ENCODE measurements around the gene PCDHA13.
"Not testable (repeated sequence)": the region's sequence is repeated elsewhere in the genome, so short reads cannot be mapped to it uniquely, and the experiment has no call there.

Gene PCDHA13

GRCh38 chr5:140881889-140882590 lies at the start of gene PCDHA13:
Gene PCDHA13 (plus strand): TSS chr5:140882124. CDS start chr5:140882269, 145 bp downstream.
- peak; percentile 10 for DNase-seq (ENCODE audit: low read depth, low spot score)

DNA sequence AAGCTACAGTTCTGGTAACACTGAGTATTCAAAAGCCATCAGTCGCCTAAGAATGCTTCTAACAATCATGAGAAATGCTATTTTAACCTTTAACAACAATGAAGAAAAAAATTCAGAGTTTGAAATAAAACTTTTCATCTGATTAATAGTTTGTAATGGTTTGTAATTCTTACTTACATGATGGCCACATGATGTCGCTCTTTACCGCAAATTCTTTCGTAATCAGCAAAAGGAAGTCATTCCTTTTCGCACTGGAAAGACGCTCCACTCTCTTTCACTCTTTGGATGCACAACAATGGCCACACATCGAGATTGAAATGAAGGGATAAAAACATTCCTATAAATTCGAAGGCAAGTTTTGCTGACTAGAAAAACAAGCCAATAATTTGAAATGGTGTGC lies 47.9 kb upstream of the PCDHA13 start, which contains the start of gene PCDHA7:
TSS of gene PCDHA7 (plus strand) at position 277 of the 400 bp plus-strand sequence. CDS start at position 392, 115 bp downstream.
- DNase-seq (ENCODE audit: low read depth, low spot score), result peak; percentile 3

- not testable (repeated sequence) for DNase-seq (ENCODE audit: low read depth, low spot score)
Measured at GRCh38 chr5:140834439-140835008, 47.4 kb upstream of the PCDHA13 start.

- DNase-seq (ENCODE audit: low read depth, low spot score), result no peak
Measured at GRCh38 chr5:140835622-140836510, 46.1 kb upstream of the PCDHA13 start.

- DNase-seq (ENCODE audit: low read depth, low spot score), result no peak
Measured at GRCh38 chr5:140840978-140841962, 40.7 kb upstream of the PCDHA13 start, which contains the start of gene PCDHA8. Gene PCDHA8 (plus strand): TSS chr5:140841187. CDS start chr5:140841322, 135 bp downstream.

DNA sequence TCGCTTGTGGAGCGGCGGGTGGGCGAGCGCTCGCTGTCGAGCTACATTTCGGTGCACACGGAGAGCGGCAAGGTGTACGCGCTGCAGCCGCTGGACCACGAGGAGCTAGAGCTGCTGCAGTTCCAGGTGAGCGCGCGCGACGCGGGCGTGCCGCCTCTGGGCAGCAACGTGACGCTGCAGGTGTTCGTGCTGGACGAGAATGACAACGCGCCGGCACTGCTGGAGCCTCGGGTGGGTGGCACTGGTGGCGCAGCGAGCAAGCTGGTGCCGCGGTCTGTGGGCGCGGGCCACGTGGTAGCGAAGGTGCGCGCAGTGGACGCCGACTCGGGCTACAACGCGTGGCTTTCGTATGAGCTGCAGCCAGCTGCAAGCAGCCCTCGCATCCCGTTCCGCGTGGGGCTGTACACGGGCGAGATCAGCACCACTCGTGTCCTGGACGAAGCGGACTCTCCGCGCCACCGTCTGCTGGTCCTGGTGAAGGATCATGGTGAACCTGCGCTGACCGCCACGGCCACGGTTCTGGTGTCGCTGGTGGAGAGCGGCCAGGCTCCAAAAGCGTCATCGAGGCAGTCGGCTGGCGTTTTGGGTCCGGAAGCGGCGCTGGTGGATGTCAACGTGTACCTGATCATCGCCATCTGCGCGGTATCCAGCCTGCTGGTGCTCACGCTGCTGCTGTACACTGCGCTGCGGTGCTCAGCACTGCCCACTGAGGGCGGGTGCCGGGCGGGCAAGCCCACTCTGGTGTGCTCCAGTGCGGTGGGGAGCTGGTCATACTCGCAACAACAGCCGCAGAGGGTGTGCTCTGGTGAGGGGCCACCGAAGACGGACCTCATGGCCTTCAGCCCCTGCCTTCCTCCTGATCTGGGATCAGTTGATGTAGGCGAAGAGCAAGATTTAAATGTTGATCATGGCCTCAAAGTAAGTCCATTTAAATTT lies 38.9 kb upstream of the PCDHA13 start:
- no peak for DNase-seq (ENCODE audit: low read depth, low spot score)

- DNase-seq (ENCODE audit: low read depth, low spot score), result not testable (repeated sequence)
Measured at GRCh38 chr5:140848139-140849102, 33.5 kb upstream of the PCDHA13 start, which contains the start of gene PCDHA9. Gene PCDHA9 (plus strand): TSS chr5:140848382. CDS start chr5:140848496, 114 bp downstream.

- DNase-seq (ENCODE audit: low read depth, low spot score), result not testable (repeated sequence)
Measured at GRCh38 chr5:140849831-140850634, 31.9 kb upstream of the PCDHA13 start.

GRCh38 chr5:140855772-140856674 lies 25.9 kb upstream of the PCDHA13 start, which contains the start of gene PCDHA10:
Gene PCDHA10 (plus strand): TSS chr5:140855897. CDS start chr5:140856049, 152 bp downstream.
- peak; percentile 15 for DNase-seq (ENCODE audit: low read depth, low spot score)

GRCh38 chr5:140857177-140857986 lies 24.5 kb upstream of the PCDHA13 start:
- no peak for DNase-seq (ENCODE audit: low read depth, low spot score)

- DNase-seq (ENCODE audit: low read depth, low spot score), result no peak
Measured at GRCh38 chr5:140857987-140858240, 24.0 kb upstream of the PCDHA13 start.

DNA sequence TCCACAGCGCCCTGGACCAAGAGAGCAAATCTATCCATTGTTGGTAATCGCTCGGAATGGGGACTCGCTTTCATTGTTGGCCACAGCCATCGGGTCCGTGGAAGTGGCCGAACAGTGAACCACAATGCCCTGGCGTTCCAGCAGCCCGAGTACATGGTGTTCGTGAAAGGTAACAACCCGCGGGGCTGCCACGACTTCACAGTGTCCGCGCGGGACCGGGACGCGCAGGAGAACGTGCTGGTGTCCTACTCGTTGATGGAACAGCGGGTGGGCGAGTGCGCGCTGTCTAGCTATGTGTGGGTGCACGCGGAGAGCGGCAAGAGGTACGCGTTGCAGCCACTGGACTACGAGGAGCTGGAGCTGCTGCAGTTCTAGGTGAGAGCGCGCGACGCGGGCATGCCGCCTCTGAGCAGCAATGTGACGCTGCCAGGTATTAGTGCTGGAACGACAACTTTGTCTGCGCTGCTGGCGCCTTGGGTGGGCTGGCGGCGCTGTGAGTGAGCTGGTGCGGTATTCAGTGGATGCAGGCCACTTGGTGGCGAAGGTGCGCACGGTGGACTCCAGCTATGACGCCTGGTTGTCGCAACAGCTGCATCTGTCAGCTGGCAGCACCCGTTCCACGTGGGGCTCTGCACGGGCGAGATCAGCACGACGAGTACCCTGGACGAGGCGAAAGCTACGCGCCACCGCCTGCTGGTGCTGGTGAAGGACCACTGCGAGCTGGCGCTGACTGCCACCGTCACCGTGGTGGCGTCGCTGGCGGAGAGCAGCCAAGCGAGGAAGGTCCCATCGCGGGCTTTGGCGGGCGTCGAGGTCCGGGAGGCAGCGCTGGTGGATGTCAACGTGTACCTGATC lies 19.3 kb upstream of the PCDHA13 start:
- no peak for DNase-seq (ENCODE audit: low read depth, low spot score)

DNA sequence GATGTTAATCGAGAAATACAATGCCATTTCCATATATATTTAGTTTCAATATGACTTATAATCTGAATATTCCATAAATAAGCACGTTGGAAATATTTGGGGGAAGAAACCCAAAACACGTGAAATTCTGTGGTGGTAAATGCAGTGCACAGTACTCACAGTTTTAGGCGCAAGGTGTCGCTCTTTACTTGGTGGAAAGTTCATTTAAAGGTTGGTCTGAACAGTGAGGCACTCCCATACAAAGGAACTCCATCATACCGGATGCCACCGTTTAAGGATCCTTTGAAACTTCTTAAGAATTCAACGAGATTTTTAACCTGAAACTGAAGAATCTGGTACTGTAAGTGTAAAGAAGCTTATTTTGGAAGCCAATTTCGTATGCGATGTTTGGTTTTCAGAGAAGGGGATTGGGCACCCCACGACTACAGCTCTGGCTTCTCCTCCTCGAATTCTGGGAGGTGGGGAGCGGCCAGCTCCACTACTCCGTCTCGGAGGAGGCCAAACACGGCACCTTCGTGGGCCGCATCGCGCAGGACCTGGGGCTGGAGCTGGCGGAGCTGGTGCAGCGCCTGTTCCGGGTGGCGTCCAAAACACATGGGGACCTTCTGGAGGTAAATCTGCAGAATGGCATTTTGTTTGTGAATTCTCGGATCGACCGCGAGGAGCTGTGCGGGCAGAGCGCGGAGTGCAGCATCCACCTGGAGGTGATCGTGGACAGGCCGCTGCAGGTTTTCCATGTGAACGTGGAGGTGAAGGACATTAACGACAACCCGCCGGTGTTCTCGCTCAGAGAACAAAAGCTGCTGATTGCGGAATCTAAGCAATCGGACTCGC lies 13.0 kb upstream of the PCDHA13 start, which contains the start of gene PCDHA11:
TSS of gene PCDHA11 (plus strand) at position 237 of the 834 bp plus-strand sequence. CDS start at position 384, 147 bp downstream.
- peak; percentile 10 for DNase-seq (ENCODE audit: low read depth, low spot score)

DNA sequence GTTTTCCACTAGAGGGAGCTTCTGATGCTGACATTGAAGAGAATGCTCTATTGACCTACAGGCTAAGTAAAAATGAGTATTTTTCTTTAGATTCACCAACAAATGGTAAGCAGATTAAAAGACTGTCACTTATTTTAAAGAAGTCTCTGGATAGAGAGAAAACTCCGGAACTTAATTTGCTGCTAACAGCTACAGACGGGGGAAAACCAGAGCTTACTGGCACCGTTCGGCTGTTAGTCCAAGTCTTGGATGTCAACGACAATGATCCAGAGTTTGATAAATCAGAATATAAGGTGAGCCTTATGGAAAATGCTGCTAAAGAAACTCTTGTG lies 12.4 kb upstream of the PCDHA13 start:
- DNase-seq (ENCODE audit: low read depth, low spot score), result no peak
